OCI-M1 (cell line): ENCODE measurements around the gene STXBP4.

ENCODE experiments used
- DNase-seq: peaks from one replicate; lab custom pipeline; 2025; lab: John Stamatoyannopoulos, UW

The STXBP4 gene

GRCh38 chr17:55122114-55122513 lies 153.5 kb downstream of the STXBP4 start:
- no peak for DNase-seq

GRCh38 chr17:55124730-55125360 lies 156.3 kb downstream of the STXBP4 start:
- DNase-seq: no peak

- DNase-seq: no peak
These were observed 165.0 kb downstream of the STXBP4 start for GRCh38 chr17:55133583-55133982.

GRCh38 chr17:55134486-55135157 lies 166.1 kb downstream of the STXBP4 start:
- DNase-seq: no peak

- DNase-seq: no peak
These were observed 172.2 kb downstream of the STXBP4 start for GRCh38 chr17:55140809-55141208.

- no peak for DNase-seq
These were observed 176.0 kb downstream of the STXBP4 start for GRCh38 chr17:55144518-55144917.

GRCh38 chr17:55149485-55149884 lies 180.9 kb downstream of the STXBP4 start:
- DNase-seq: no peak

GRCh38 chr17:55152236-55152635 lies 183.7 kb downstream of the STXBP4 start:
- no peak for DNase-seq

GRCh38 chr17:55154101-55154500 lies 185.5 kb downstream of the STXBP4 start:
- DNase-seq: no peak

- DNase-seq: no peak
These were observed 187.4 kb downstream of the STXBP4 start for GRCh38 chr17:55155856-55156560.

GRCh38 chr17:55157165-55157564 lies 188.6 kb downstream of the STXBP4 start:
- DNase-seq: no peak

- DNase-seq: no peak
These were observed 189.9 kb downstream of the STXBP4 start for GRCh38 chr17:55158439-55158838.

GRCh38 chr17:55159251-55159650 lies 190.7 kb downstream of the STXBP4 start:
- no peak for DNase-seq

- no peak for DNase-seq
These were observed 191.9 kb downstream of the STXBP4 start for GRCh38 chr17:55160501-55160900.

- DNase-seq: no peak
These were observed 193.5 kb downstream of the STXBP4 start for GRCh38 chr17:55161935-55162555.

GRCh38 chr17:55162556-55162946 lies 194.0 kb downstream of the STXBP4 start:
- DNase-seq: no peak

- no peak for DNase-seq
These were observed 194.8 kb downstream of the STXBP4 start for GRCh38 chr17:55163408-55163807.

GRCh38 chr17:55166506-55166905 lies 197.9 kb downstream of the STXBP4 start:
- DNase-seq: no peak

- no peak for DNase-seq
These were observed 198.6 kb downstream of the STXBP4 start for GRCh38 chr17:55167024-55167725.

- no peak for DNase-seq
These were observed 200.6 kb downstream of the STXBP4 start for GRCh38 chr17:55168958-55169687.

GRCh38 chr17:55171634-55172328 lies 203.2 kb downstream of the STXBP4 start:
- DNase-seq: no peak
